IMR-90 (cell line): ENCODE data around the gene C2orf92.

Experiments
- BHLHE40 ChIP-seq: fragments of 150-350 bp; IDR thresholded peaks from 2 replicates; pipeline ENCODE4 v1.6.1; 2016; ENCODE audit warnings: mild to moderate bottlenecking, low read depth, low read length
- FOS ChIP-seq: fragments of 150-350 bp; IDR thresholded peaks from 2 replicates; pipeline ENCODE4 v1.6.1; 2016; ENCODE audit warnings: low read depth, low read length
- NFE2L2 ChIP-seq: fragments of 150-350 bp; IDR thresholded peaks from 2 replicates; pipeline ENCODE4 v1.6.1; 2016; ENCODE audit warnings: low read depth, mild to moderate bottlenecking, low read length
- POLR2A ChIP-seq: IDR thresholded peaks from 2 replicates; pipeline ENCODE4 v1.6.1; 2012; ENCODE audit warnings: mild to moderate bottlenecking, low read depth, low read length
- RFX5 ChIP-seq: IDR thresholded peaks from 2 replicates; pipeline ENCODE4 v1.8.0; 2012; ENCODE audit warnings: low read depth, mild to moderate bottlenecking, low read length, moderate library complexity
- SMC3 ChIP-seq: fragments of 150-350 bp; IDR thresholded peaks from 2 replicates; pipeline ENCODE4 v1.6.1; 2016; ENCODE audit warnings: low read depth, mild to moderate bottlenecking, antibody characterized with exemption, low read length, moderate library complexity
- TF ChIP-seq, protein P1 (sequence below): conservative IDR thresholded peaks from 2 replicates; pipeline ENCODE4 v1.5.1; 2012; ENCODE audit warnings: mild to moderate bottlenecking, low read depth, low read length, improper control_type of control experiment
- TF ChIP-seq, protein P2 (sequence below): fragments of 150-350 bp; IDR thresholded peaks from 2 replicates; pipeline ENCODE4 v1.6.1; 2017; ENCODE audit warnings: mild to moderate bottlenecking, antibody characterized with exemption, low read length, low read depth

DNA sequence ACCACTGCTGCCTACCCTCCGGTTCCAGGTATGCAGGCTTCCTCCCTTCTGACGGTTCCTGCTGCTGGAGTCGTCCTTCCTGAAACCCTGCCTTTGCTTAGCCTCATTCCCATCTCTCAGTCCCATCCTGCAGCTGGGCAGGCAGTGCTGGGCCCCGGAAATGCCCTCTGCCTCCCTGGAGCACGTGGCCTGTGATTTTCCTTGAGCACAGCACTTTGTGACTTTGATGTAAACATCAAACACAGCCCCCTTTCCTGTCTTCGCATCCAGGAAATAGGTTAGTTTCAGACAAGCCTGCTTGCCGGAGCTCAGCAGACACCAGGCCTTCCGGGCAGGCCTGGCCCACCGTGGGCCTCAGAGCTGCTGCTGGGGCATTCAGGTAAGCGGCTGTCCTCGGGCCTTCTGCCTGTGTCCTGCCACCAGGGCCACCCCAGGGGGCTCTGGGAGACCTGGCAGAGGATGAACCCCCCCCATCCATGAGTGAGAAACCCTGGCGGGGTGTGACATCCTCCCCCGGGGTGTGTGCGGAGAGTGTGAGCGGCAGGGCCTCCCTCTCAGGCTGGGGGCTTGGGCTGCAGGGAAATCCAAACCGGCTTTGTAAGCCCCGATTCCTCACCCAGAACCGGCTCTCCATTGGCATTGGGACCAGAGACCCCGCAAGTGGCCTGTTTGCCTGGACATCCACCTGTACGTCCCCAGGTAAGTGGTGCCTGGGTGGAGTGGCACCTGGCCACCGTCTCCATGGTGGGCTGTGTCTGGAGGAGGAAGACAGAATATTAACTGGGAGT lies 44.0 kb downstream of the C2orf92 start, which contains the start of gene ZAP70:
- TF ChIP-seq, protein P1, sequence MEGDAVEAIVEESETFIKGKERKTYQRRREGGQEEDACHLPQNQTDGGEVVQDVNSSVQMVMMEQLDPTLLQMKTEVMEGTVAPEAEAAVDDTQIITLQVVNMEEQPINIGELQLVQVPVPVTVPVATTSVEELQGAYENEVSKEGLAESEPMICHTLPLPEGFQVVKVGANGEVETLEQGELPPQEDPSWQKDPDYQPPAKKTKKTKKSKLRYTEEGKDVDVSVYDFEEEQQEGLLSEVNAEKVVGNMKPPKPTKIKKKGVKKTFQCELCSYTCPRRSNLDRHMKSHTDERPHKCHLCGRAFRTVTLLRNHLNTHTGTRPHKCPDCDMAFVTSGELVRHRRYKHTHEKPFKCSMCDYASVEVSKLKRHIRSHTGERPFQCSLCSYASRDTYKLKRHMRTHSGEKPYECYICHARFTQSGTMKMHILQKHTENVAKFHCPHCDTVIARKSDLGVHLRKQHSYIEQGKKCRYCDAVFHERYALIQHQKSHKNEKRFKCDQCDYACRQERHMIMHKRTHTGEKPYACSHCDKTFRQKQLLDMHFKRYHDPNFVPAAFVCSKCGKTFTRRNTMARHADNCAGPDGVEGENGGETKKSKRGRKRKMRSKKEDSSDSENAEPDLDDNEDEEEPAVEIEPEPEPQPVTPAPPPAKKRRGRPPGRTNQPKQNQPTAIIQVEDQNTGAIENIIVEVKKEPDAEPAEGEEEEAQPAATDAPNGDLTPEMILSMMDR = no peak
- TF ChIP-seq POLR2A (no peak), BHLHE40 (no peak), RFX5 (no peak), SMC3 (no peak), NFE2L2 (no peak), FOS (no peak)
- TF ChIP-seq, protein P2, sequence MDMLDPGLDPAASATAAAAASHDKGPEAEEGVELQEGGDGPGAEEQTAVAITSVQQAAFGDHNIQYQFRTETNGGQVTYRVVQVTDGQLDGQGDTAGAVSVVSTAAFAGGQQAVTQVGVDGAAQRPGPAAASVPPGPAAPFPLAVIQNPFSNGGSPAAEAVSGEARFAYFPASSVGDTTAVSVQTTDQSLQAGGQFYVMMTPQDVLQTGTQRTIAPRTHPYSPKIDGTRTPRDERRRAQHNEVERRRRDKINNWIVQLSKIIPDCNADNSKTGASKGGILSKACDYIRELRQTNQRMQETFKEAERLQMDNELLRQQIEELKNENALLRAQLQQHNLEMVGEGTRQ = no peak
